Adrenal gland (tissue), 5 donors: ENCODE results near the gene MAZ.

Source experiments
- CTCF ChIP-seq, 6 experiments: fragments of 450-650 bp in 4 of 6; fragments of 200-600 bp in 2 of 6; sonication (generic) in 1 of 6; IDR thresholded peaks; 1 replicate in 5 of 6; 2 replicates in 1 of 6; pipeline versions ENCODE4 v1.5.1 to v1.8.0; 2016 to 2021; ENCODE audit warnings: antibody characterized with exemption in 6 of 6, mild to moderate bottlenecking in 2 of 6, moderate library complexity in 1 of 6
- POLR2A ChIP-seq, 2 donors: fragments of 450-650 bp; IDR thresholded peaks; one replicate each; pipeline ENCODE4 v1.6.1; 2017; ENCODE audit warnings: antibody characterized with exemption in 2 of 2, mild to moderate bottlenecking in 2 of 2, moderate library complexity in 1 of 2
- donor health status: DM: no; HTN: no; CAD: no.

- TF ChIP-seq CTCF (IDR thresholded peaks at IDR 0.05) (no peak), POLR2A (IDR thresholded peaks at IDR 0.05) (no peak)
Observed at GRCh38 chr16:29813644-29814562, 7.6 kb downstream of the MAZ start.
